Measurements from ENCODE around the gene PRPF38B. TPM values are rescaled to one million over a fixed set of nuclear protein-coding genes. Genes with fewer than 3 reads are reported as not detected.

Gene PRPF38B
- total RNA-seq, 1 donor from 2014 or later, result 94.4 TPM

DNA sequence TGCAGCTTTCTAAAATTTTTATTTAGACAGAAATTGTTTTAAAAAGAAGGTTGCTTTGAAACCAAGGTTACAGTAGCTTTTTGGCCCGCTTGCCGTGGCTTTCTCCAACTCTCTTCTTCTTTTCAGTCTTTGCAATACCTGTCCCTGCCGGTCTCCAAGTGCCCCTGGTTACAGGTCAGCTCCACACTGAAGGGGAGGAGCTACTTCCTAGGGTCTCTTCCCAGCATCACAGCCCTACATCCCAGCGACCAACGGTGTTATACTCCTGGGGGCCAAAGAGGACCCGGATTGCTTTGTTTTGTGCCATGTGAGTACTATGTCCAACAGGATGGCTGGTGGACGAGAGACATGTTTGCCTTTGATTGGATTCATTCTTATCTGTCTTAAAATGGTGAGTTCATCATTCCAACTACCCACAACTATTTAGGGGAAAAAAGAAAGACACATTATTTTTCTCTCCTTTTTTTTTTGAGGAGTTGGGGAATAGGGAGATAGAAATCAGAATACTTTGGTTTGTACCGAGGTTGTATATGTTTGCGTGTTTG, 20.6 kb downstream of the PRPF38B start, which contains the start of gene FNDC7:
Gene FNDC7 (plus strand): TSS at position 303 of the 545 bp plus-strand sequence. CDS start 26 bp downstream, at position 329.
- Mint-ChIP-seq H3K4me1 (ENCODE audit: low read depth) (peaks cover 17% of the 10 kb centered on the region), H3K27me3 (ENCODE audit: insufficient read depth) (peaks cover 11% of the 10 kb centered on the region), H3K27ac (no peak within 1 kb of the TSS), H3K9me3 (no peaks in the 10 kb centered on the region), H3K4me3 (no peak within 1 kb of the TSS), H3K36me3 (ENCODE audit: low read depth) (no peaks in the 10 kb centered on the region)
- no peak for DNase-seq (ENCODE audit: low spot score)
- intact Hi-C loops (cut with micrococcal nuclease), result no loop called here

DNA sequence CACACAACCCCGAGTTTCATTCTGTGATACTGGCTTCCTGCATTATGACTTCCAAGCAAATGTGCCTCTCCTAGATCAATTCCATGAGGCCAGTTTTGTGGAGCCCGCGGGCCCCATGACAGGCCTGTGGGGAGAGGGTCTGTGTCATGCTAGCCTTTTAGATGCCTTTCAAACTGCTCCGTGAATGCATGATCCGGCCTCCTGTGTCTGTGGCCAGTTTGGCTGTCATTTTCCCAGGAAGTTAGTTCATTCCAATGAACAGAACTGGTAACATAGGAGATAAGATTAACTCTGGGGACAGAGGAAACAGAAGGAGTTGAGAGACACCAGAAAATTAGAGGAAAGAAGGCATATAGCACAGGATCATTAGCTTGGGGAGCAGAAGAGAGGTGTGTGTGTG, 23.8 kb downstream of the PRPF38B start:
- Mint-ChIP-seq H3K9me3 (no peaks in the 10 kb centered on the region), H3K36me3 (ENCODE audit: low read depth) (no peaks in the 10 kb centered on the region), H3K4me3 (no peak overlapping the region), H3K4me1 (ENCODE audit: low read depth) (no peaks in the 10 kb centered on the region), H3K27ac (no peak overlapping the region), H3K27me3 (ENCODE audit: insufficient read depth) (peaks cover 11% of the 10 kb centered on the region)
- DNase-seq (ENCODE audit: low spot score), result no peak
- intact Hi-C loops (cut with micrococcal nuclease), result no loop called here

DNA sequence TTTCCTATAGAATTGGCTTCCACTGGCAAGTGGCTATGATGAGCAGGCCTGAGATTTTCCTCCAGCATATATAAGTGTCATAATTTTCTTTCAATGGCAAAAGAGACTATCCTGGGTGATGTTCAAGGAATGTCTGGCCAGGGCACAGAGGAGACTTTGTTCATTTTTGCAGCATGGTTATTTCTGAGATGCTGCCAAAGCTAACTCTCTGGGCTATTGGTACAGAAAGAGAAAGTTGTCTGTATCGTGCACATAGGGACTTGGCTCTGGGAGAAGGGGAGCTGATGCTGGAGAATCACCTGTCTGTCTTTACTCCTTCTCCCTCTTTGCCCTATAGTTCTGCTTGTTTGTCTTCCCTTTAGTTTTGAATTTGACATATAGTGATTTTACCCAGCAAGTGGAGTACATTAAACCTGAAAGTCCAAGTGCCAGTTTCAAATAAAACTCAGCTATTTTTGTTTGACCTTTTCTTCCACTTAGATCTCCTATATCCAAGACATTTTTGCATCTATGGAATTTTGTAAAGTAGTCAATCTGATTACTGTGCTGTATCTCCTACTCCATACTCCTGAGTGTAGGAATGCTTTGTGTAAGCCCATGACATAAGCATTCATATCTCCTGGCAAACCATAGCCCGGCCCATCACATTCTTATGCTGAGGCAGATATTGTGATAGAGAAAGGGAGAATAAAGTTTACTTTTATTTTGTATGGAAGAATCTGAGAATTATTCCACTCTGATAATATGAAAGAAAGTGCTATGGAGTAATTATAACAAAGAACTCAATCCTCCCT, 24.5 kb downstream of the PRPF38B start:
- DNase-seq (ENCODE audit: low spot score), result no peak
- Mint-ChIP-seq H3K4me1 (ENCODE audit: low read depth) (no peaks in the 10 kb centered on the region), H3K27me3 (ENCODE audit: insufficient read depth) (peaks cover 6% of the 10 kb centered on the region), H3K36me3 (ENCODE audit: low read depth) (no peaks in the 10 kb centered on the region), H3K4me3 (no peak overlapping the region), H3K27ac (no peak overlapping the region), H3K9me3 (no peaks in the 10 kb centered on the region)
- intact Hi-C loops (cut with micrococcal nuclease), result no loop called here

DNA sequence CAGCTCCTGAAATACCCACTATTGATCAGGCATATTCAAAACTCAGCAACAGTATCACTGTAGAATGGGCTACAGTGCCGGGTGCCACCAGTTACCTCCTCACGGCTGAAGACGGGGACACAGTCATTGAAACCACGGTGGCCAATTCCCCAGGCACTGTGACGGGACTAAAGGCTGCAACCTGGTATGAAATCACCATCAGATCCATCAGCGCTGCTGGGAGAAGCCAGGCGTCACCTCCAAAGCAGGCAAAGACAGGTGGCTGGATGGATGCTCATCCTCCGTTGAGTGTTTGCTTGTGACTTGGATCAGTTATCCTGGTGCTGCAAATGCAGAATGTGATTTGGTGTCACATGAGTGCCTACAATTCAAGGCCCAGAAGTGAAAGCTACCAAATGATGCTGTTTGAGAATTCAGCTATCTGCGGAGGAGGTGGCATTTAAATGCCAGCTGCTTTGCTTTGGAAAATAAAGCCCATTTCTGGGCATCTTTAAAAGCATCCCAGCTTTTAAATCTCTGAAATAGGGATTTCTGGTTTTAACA, 25.7 kb downstream of the PRPF38B start:
- intact Hi-C loops (cut with micrococcal nuclease), result no loop called here
- no peak for DNase-seq (ENCODE audit: low spot score)
- H3K27me3 Mint-ChIP-seq (ENCODE audit: insufficient read depth), result peaks cover 3% of the 10 kb centered on the region
- no peak overlapping the region for H3K4me3 Mint-ChIP-seq
- H3K27ac Mint-ChIP-seq, result no peak overlapping the region
- H3K4me1 Mint-ChIP-seq (ENCODE audit: low read depth), result no peaks in the 10 kb centered on the region
- H3K9me3 Mint-ChIP-seq, result no peaks in the 10 kb centered on the region
- no peaks in the 10 kb centered on the region for H3K36me3 Mint-ChIP-seq (ENCODE audit: low read depth)

DNA sequence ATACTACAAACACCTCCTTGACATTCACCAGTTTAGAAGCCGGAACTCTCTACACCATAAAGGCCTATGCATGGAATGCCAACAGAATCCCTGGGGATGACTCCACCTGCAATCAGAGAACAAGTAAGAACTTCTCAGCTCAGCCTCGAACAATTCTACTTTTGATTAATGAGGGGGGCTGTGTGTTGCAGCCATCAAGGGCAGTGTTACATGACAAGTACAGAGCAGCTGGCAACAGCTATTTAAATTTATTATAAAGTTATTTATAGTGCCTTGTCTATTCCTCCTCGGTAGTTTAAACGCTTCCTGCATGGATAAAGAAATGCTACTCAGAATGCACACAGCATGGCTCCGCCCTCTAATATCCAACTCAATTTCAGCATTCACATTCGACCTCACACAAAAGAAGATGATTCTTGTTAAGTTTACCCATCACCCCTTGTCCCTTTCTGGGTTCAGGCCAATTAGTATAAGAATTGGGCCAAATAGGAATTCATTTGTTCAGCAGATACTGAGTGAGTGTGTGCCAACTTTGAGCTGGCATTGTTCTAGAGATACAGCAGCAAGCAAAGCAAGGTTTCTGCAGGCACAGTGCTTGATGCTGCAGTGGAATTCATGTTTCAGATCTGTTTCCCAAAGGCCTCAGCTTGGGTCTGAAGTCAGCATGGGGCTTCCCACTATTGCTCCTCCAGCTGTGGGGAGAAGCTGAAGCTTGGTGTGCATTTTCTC, 27.0 kb downstream of the PRPF38B start:
- Mint-ChIP-seq H3K27me3 (ENCODE audit: insufficient read depth) (no peaks in the 10 kb centered on the region), H3K27ac (no peak overlapping the region), H3K4me1 (ENCODE audit: low read depth) (no peaks in the 10 kb centered on the region)

DNA sequence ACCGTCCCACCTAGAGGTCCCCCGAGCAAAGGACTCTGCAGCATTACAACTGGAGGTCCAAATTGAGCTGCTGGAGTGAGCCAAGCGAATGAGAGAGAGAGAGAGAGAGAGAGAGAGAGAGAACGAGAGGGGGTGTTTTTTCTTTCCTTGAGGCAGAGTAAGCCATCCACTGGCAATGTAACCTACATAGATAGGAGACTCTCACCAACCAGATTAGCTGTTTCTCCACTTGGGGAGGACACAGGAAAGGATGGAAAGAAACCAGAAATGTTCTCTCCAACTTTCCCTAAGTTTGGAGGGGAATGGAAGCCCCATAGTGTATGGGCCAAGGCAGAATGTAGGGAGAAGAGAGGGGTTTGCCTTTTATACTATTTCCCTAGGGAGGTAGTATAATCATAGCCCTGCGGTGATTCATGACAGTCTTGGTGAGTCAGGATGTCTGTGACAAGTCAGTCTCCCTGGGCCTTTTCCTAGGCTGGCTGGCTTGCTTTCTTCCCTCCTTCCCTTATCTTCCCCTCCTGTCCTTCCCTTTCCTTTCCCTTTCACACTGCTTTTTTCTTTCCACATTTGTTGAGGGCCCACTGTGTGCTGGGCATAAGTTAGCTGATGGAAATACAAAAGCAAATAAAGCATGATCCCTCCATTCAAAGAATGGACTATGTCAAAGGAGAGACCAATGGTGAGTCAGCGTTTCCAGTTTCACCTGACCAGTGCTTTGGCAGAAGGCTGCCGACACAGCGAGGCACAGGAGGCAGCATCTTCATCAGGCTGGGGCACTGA, 27.7 kb downstream of the PRPF38B start:
- no peaks in the 10 kb centered on the region for H3K36me3 Mint-ChIP-seq (ENCODE audit: low read depth)

More for the DNA sequence above, 27.0 kb downstream of the PRPF38B start:
- intact Hi-C loops (cut with micrococcal nuclease), result no loop called here
- H3K4me3 Mint-ChIP-seq, result no peak overlapping the region
- no peak for DNase-seq (ENCODE audit: low spot score)
- H3K9me3 Mint-ChIP-seq, result no peaks in the 10 kb centered on the region
- no peaks in the 10 kb centered on the region for H3K36me3 Mint-ChIP-seq (ENCODE audit: low read depth)

DNA sequence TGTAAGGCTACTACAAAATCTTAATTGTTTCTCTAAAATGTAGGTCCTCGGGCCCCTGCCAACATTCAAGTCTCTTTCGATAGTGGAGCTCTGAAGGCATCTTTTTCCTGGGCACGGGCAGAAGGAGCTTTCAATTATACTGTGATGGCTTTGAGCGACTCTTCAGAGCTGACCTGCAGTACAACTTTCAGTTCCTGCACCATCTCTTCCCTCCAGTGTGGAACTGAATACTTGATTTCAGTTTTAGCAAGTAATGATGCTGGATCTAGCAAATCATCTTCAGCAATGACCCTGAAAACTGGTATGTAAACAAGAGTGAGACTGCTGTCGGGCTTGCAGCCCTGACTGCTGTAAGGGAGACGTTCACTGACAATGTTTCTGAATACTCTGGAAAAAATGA, 30.2 kb downstream of the PRPF38B start:
- no peaks in the 10 kb centered on the region for H3K36me3 Mint-ChIP-seq (ENCODE audit: low read depth)
- intact Hi-C loops (cut with micrococcal nuclease), result no loop called here
- H3K27ac Mint-ChIP-seq, result no peak overlapping the region
- no peaks in the 10 kb centered on the region for H3K9me3 Mint-ChIP-seq
- H3K4me3 Mint-ChIP-seq, result no peak overlapping the region
- DNase-seq (ENCODE audit: low spot score), result no peak
- peaks cover 2% of the 10 kb centered on the region for H3K27me3 Mint-ChIP-seq (ENCODE audit: insufficient read depth)
- no peaks in the 10 kb centered on the region for H3K4me1 Mint-ChIP-seq (ENCODE audit: low read depth)

More for the DNA sequence above, 27.7 kb downstream of the PRPF38B start:
- H3K27me3 Mint-ChIP-seq (ENCODE audit: insufficient read depth), result no peaks in the 10 kb centered on the region
- no peak overlapping the region for H3K4me3 Mint-ChIP-seq
- intact Hi-C loops (cut with micrococcal nuclease), result no loop called here
- H3K27ac Mint-ChIP-seq, result no peak overlapping the region
- no peaks in the 10 kb centered on the region for H3K4me1 Mint-ChIP-seq (ENCODE audit: low read depth)
- H3K9me3 Mint-ChIP-seq, result no peaks in the 10 kb centered on the region
- no peak for DNase-seq (ENCODE audit: low spot score)

DNA sequence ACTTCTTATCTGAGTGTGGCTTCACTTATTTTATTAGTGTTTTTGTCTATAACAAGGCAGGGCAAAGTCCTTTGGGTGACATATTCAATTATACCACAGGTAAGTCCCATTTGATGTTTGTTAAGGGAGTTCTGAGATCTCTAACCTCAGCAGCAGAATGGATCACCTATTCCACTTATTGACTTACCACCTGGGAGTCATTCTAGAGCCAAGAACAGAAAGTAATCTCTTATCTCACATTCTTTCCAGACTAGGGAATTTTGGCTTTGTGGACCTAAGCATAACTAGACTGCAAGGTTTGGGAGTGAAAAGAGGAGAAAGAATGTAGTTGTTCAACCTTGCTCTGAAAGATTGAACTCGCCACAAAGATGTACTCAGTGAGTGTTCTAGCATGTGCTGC, 33.8 kb downstream of the PRPF38B start:
- H3K36me3 Mint-ChIP-seq (ENCODE audit: low read depth), result no peaks in the 10 kb centered on the region
- intact Hi-C loops (cut with micrococcal nuclease), result no loop called here
- H3K4me3 Mint-ChIP-seq, result no peak overlapping the region
- peaks cover 10% of the 10 kb centered on the region for H3K27me3 Mint-ChIP-seq (ENCODE audit: insufficient read depth)
- H3K9me3 Mint-ChIP-seq, result no peaks in the 10 kb centered on the region
- H3K27ac Mint-ChIP-seq, result no peak overlapping the region
- no peak for DNase-seq (ENCODE audit: low spot score)
- H3K4me1 Mint-ChIP-seq (ENCODE audit: low read depth), result peaks cover 2% of the 10 kb centered on the region

DNA sequence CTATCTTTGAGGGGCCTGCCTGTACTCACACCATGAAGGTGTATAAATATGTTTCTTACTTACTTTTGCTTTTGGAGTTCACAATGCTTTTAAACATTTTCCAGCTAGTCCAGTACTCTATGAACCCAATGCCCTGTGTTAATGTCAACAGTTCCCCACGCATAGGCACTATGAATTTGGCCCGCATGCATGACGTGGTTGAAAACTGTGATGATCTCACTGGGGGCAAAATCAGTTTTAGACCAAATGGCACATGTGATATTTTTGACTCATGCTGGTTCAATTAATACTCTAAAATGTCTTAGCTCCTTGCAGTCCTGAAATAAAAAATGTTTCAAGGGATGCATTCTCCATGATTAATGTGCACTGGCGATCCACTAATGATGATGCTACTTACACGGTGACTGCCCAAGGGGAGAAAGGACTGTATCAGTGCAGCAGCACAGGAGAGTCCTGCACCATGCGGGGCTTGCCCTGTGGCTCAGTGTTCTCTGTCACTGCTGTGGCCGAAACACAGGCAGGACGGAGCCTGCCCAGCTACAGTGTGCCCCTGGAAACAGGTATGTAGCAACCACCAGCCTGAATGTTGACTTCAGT, 36.3 kb downstream of the PRPF38B start:
- no peak overlapping the region for H3K4me3 Mint-ChIP-seq
- H3K4me1 Mint-ChIP-seq (ENCODE audit: low read depth), result peaks cover 7% of the 10 kb centered on the region
- peaks cover 21% of the 10 kb centered on the region for H3K27me3 Mint-ChIP-seq (ENCODE audit: insufficient read depth)
- no peaks in the 10 kb centered on the region for H3K9me3 Mint-ChIP-seq
- DNase-seq (ENCODE audit: low spot score), result no peak
- H3K36me3 Mint-ChIP-seq (ENCODE audit: low read depth), result no peaks in the 10 kb centered on the region
- intact Hi-C loops (cut with micrococcal nuclease), result no loop called here
- H3K27ac Mint-ChIP-seq, result no peak overlapping the region

DNA sequence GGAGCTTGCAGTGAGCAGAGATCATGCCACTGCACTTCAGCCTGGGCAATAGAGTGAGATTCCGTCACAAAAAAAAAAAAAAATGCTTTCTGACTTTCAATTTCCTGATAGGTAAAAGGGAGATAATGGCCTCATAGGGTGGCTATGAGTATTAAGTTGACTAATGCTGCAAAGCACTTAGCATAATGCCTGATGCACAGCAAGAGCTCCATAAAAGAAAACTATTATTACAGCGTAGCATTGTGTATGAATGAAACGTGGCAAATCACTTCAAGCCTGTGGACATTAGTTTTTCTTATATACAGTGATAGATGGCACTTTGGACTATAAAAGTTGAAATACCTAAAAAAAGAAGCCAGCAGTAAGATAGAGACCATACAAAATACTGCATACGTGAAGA, 37.4 kb downstream of the PRPF38B start:
- H3K9me3 Mint-ChIP-seq, result no peaks in the 10 kb centered on the region
- H3K36me3 Mint-ChIP-seq (ENCODE audit: low read depth), result no peaks in the 10 kb centered on the region
- H3K4me1 Mint-ChIP-seq (ENCODE audit: low read depth), result peaks cover 7% of the 10 kb centered on the region
- H3K4me3 Mint-ChIP-seq, result no peak overlapping the region
- no peak overlapping the region for H3K27ac Mint-ChIP-seq
- no peak for DNase-seq (ENCODE audit: low spot score)
- intact Hi-C loops (cut with micrococcal nuclease), result no loop called here
- H3K27me3 Mint-ChIP-seq (ENCODE audit: insufficient read depth), result peaks cover 21% of the 10 kb centered on the region

DNA sequence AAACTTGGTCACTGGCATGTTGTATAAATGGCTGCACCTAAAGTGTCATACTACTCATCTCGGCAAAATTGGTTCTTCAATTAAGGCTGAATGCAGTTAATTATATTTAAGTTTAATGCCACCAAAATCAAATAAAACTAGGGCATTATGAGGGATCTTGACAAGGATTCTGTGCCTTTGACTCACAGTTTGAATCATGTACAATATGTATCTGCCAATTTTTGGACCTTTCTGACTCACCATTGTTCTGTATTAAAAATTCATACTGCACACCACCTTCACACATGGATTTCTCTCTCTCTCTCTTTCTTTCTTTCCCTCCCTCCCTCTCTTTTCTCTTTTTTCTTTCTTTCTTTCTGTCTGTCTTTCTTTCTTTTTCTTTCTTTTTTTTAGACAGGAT, 40.3 kb downstream of the PRPF38B start:
- peaks cover 28% of the 10 kb centered on the region for H3K27me3 Mint-ChIP-seq (ENCODE audit: insufficient read depth)
- no peak for DNase-seq (ENCODE audit: low spot score)
- H3K4me3 Mint-ChIP-seq, result no peak overlapping the region
- no peaks in the 10 kb centered on the region for H3K9me3 Mint-ChIP-seq
- intact Hi-C loops (cut with micrococcal nuclease), result no loop called here
- no peaks in the 10 kb centered on the region for H3K36me3 Mint-ChIP-seq (ENCODE audit: low read depth)
- peaks cover 7% of the 10 kb centered on the region for H3K4me1 Mint-ChIP-seq (ENCODE audit: low read depth)
- no peak overlapping the region for H3K27ac Mint-ChIP-seq

DNA sequence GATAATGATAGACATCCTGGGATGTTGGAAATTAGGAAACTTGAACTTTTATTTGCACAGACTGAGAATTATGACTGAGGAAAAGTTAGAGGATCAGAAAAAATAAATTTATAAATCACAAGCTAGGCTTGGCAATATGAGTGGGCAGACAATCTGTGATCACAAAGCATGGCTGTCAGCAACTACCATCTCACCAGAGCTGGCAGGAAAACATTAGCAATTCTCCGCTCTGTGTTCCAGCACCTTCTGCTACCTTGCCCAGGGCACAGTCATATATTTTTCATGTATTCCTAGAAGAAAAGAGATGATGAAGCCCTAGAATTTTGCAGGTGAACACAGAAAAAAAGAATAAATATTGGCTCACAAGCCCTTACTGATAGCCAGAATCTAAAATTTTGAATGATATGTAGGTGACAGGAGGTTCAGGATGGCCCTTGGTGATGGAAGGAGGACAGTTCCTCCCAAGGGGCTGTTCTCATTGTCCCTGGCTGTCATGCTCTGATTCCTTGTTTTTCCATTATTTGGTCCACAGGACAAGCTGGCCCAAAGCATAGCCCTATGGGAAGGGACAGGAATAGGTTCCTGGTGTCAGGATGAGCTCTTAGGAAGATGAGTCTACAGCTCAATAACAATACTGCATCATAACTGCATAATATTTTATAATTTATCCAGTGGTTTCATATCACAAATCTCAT, 42.2 kb downstream of the PRPF38B start:
- no peak overlapping the region for H3K27ac Mint-ChIP-seq
- no peak for DNase-seq (ENCODE audit: low spot score)
- peaks cover 7% of the 10 kb centered on the region for H3K4me1 Mint-ChIP-seq (ENCODE audit: low read depth)
- no peaks in the 10 kb centered on the region for H3K36me3 Mint-ChIP-seq (ENCODE audit: low read depth)
- H3K9me3 Mint-ChIP-seq, result no peaks in the 10 kb centered on the region
- peaks cover 29% of the 10 kb centered on the region for H3K27me3 Mint-ChIP-seq (ENCODE audit: insufficient read depth)
- intact Hi-C loops (cut with micrococcal nuclease), result no loop called here
- H3K4me3 Mint-ChIP-seq, result no peak overlapping the region
